HEK293 (cell line): ENCODE measurements around the gene HIRIP3.

Experiments
- HOXA7 ChIP-seq: sonication (generic); formaldehyde crosslinking; IDR thresholded peaks from 2 replicates; pipeline ENCODE4 v1.8.1; 2022; ENCODE audit warnings: missing genetic modification reagents, borderline replicate concordance
- KLF8 ChIP-seq: fragments of 450-650 bp; formaldehyde crosslinking; IDR thresholded peaks from 2 replicates; pipeline ENCODE4 v1.5.1; 2016; ENCODE audit warnings: missing biosample characterization, missing genetic modification characterization
- PRDM2 ChIP-seq: fragments of 450-650 bp; formaldehyde crosslinking; IDR thresholded peaks from 2 replicates; pipeline ENCODE4 v1.5.1; 2016; ENCODE audit warnings: missing biosample characterization, missing genetic modification characterization, borderline replicate concordance
- PRDM6 ChIP-seq: fragments of 450-650 bp; formaldehyde crosslinking; IDR thresholded peaks from 2 replicates; pipeline ENCODE4 v1.5.1; 2017; ENCODE audit warnings: missing biosample characterization, missing genetic modification characterization
- RBAK ChIP-seq: fragments of 450-650 bp; formaldehyde crosslinking; IDR thresholded peaks from 2 replicates; pipeline ENCODE4 v1.5.1; 2016; ENCODE audit warnings: missing biosample characterization, missing genetic modification characterization
- SP3 ChIP-seq: fragments of 450-650 bp; formaldehyde crosslinking; IDR thresholded peaks from 2 replicates; pipeline ENCODE4 v1.5.1; 2016; ENCODE audit warnings: missing biosample characterization, missing genetic modification characterization
- WT1 ChIP-seq: fragments of 450-650 bp; formaldehyde crosslinking; IDR thresholded peaks from 2 replicates; pipeline ENCODE4 v1.5.1; 2016; ENCODE audit warnings: missing biosample characterization, missing genetic modification characterization
- YY2 ChIP-seq: fragments of 450-650 bp; formaldehyde crosslinking; IDR thresholded peaks from 2 replicates; pipeline ENCODE4 v1.5.1; 2016; ENCODE audit warnings: missing biosample characterization, missing genetic modification characterization
- ZBTB1 ChIP-seq: fragments of 450-650 bp; formaldehyde crosslinking; IDR thresholded peaks from 2 replicates; pipeline ENCODE4 v1.5.1; 2016; ENCODE audit warnings: missing biosample characterization, missing genetic modification characterization
- ZBTB11 ChIP-seq: fragments of 450-650 bp; formaldehyde crosslinking; conservative IDR thresholded peaks from 2 replicates; pipeline ENCODE4 v1.5.1; 2016; ENCODE audit warnings: low read depth, missing biosample characterization, missing genetic modification characterization
- ZIC2 ChIP-seq: fragments of 450-650 bp; formaldehyde crosslinking; IDR thresholded peaks from 2 replicates; pipeline ENCODE4 v1.5.1; 2016; ENCODE audit warnings: missing biosample characterization, missing genetic modification characterization
- ZNF2 ChIP-seq: fragments of 450-650 bp; formaldehyde crosslinking; IDR thresholded peaks from 2 replicates; pipeline ENCODE4 v1.5.1; 2016; ENCODE audit warnings: missing biosample characterization, missing genetic modification characterization
- ZNF280D ChIP-seq: fragments of 450-650 bp; formaldehyde crosslinking; IDR thresholded peaks from 2 replicates; pipeline ENCODE4 v1.5.1; 2016; ENCODE audit warnings: missing biosample characterization, missing genetic modification characterization
- ZNF354C ChIP-seq: fragments of 450-650 bp; formaldehyde crosslinking; IDR thresholded peaks from 2 replicates; pipeline ENCODE4 v1.5.1; 2016; ENCODE audit warnings: missing biosample characterization, missing genetic modification characterization, low read depth, borderline replicate concordance
- ZNF398 ChIP-seq: fragments of 450-650 bp; formaldehyde crosslinking; IDR thresholded peaks from 2 replicates; pipeline ENCODE4 v1.5.1; 2017; ENCODE audit warnings: missing biosample characterization, missing genetic modification characterization
- ZNF416 ChIP-seq: fragments of 450-650 bp; formaldehyde crosslinking; IDR thresholded peaks from 2 replicates; pipeline ENCODE4 v1.5.1; 2016; ENCODE audit warnings: missing biosample characterization, missing genetic modification characterization
- ZNF610 ChIP-seq: fragments of 450-650 bp; formaldehyde crosslinking; IDR thresholded peaks from 2 replicates; pipeline ENCODE4 v1.5.1; 2016; ENCODE audit warnings: missing biosample characterization, missing genetic modification characterization, borderline replicate concordance
- ZNF692 ChIP-seq: fragments of 450-650 bp; formaldehyde crosslinking; IDR thresholded peaks from 2 replicates; pipeline ENCODE4 v1.5.1; 2016; ENCODE audit warnings: missing biosample characterization, missing genetic modification characterization
- ZNF704 ChIP-seq: fragments of 450-650 bp; formaldehyde crosslinking; IDR thresholded peaks from 2 replicates; pipeline ENCODE4 v1.5.1; 2016; ENCODE audit warnings: missing biosample characterization, missing genetic modification characterization
- ZXDB ChIP-seq: fragments of 450-650 bp; formaldehyde crosslinking; IDR thresholded peaks from 2 replicates; pipeline ENCODE4 v1.5.1; 2016; ENCODE audit warnings: missing biosample characterization, missing genetic modification characterization

Gene HIRIP3

GRCh38 chr16:29995324-29995910 lies at the start of gene HIRIP3 (continued):
- TF ChIP-seq ZNF280D (tag by site-specific recombination) (no peak), ZNF2 (peak; percentile 96), HOXA7 (CRISPR knock-in tag) (no peak), ZNF692 (tag by site-specific recombination) (peak; percentile 89), ZBTB1 (peak; percentile 8; the same call in 1 of the 2 replicates), ZBTB11 (tag by site-specific recombination) (peak; percentile 9; the same call in 1 of the 2 replicates), ZNF398 (tag by site-specific recombination) (peak; percentile 66), RBAK (tag by site-specific recombination) (no peak), WT1 (tag by site-specific recombination) (peak; percentile 22; the same call in 1 of the 2 replicates), ZNF610 (tag by site-specific recombination) (no peak; the same call in none of the 2 replicates), ZXDB (tag by site-specific recombination) (peak; percentile 95), SP3 (tag by site-specific recombination) (peak; percentile 79), ZNF416 (tag by site-specific recombination) (0 out of 2 replicates have a peak, but pooled peaks have one; percentile 42), PRDM2 (tag by site-specific recombination) (0 out of 2 replicates have a peak, but pooled peaks have one; percentile 60), YY2 (tag by site-specific recombination) (peak; percentile 73), ZIC2 (tag by site-specific recombination) (no peak), PRDM6 (tag by site-specific recombination) (no peak), ZNF704 (no peak), KLF8 (tag by site-specific recombination) (peak; percentile 86), ZNF354C (tag by site-specific recombination) (no peak)
